Measurements from ENCODE around the gene DENND11.

GRCh38 chr7:141706239-141707064 is 4.5 kb upstream of the DENND11 start:
- no peak for TF ChIP-seq TSHZ2 (CRISPR knock-in tag; IDR thresholded peaks at IDR 0.05)
- TF ChIP-seq ARNTL (CRISPR knock-in tag; IDR thresholded peaks at IDR 0.05; ENCODE audit: borderline replicate concordance, low read depth), result no peak
- no peak for TF ChIP-seq ZFP30 (CRISPR knock-in tag; IDR thresholded peaks at IDR 0.05)
- no peak for TF ChIP-seq ZFP3 (CRISPR knock-in tag; IDR thresholded peaks at IDR 0.05)
